HG03064 (cell line): ENCODE measurements around the gene PAPPA2.
"Not testable (repeated sequence)": the region's sequence is repeated elsewhere in the genome, so short reads cannot be mapped to it uniquely, and the experiment has no call there.

Source experiments
- ATAC-seq: cut with Tn5 transposase; IDR thresholded peaks from one replicate; pipeline ENCODE4 v1.9.1; 2021; ENCODE audit warnings: low read depth; ENCODE audit not compliant: unreplicated experiment

The PAPPA2 gene

DNA sequence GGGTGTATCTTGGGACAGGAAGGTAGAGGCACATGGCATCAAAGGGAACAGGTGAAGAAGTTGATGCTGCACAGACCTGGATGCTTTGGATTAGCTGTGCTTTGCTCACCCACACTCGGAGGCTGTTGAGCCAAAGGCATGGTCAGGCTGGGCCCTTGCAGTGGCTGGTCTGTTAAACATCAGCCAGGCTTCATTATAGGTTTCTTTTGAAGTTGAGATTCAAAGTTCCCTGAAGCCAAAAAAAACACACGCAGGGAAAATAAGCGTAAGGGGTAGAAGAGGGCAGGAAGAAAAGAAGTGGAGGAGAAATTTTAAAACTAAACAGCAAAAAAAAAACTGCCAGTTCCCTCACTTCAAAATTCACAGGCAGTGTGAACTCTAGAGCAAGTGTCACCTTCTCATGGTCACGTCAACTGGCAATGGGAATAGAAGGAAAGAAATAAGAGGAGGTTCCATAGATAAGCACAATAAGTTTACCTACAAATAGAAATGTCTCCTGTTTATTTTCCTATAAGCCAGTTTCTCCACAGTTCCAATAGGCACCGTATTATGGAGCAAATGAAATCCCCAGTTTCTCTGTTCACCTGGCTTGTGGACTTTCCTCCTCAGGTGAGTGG is 139.5 kb downstream of the PAPPA2 start:
- no peak for ATAC-seq

DNA sequence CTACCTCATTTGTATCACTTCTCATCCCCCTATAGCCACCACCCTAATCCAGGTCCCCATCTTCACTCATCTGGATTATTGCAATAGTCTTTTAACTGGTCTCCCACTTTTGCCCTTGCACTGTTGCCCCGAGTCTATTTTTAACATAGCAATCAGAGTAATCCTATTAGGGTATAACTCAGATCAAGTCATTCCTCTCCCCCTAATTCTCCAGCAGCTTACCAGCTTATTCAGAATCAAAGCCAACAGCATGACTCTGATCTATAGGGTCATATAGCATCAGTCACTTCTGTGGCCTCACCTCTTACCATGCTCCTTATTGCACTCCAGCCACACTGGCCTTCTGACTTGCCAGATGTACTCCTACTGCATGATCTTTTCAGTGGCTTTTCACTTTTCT is 140.7 kb downstream of the PAPPA2 start:
- no peak for ATAC-seq

DNA sequence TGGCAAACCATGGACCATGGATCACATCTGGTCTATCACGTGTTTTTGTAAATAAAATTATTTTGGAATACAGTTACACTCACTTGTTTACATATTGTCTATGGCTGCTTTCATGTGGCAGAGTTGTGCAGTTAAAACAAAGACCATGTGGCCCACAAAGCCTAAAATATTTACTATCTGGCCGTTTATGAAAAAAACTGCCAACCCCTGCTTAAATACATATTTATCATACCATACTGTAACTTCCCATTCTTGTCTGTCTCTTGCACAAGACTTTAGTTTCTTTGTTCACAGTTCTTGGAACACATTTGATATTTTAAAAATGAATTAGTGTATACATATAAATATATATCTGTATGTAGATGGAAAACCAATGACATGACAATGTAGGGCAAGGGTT is 141.5 kb downstream of the PAPPA2 start:
- no peak for ATAC-seq

DNA sequence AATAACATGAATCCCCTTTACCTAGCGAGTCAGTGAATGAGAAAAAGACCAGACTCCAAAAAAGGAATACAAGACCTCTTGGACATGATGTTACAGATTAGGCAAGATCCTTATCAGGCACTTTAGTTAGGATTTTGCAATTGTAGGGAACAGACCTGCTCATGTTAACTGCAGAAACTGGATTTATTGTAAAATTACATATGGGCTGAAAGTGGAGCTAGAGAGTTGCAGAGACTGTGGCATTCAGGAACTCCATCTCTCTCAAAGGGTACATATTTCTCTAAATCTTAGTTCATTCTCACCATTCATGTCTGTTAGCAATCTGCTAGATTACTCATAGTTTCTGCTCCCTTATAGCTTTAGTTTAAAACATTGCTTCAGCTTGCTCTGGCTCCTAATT is 142.2 kb downstream of the PAPPA2 start:
- no peak for ATAC-seq

DNA sequence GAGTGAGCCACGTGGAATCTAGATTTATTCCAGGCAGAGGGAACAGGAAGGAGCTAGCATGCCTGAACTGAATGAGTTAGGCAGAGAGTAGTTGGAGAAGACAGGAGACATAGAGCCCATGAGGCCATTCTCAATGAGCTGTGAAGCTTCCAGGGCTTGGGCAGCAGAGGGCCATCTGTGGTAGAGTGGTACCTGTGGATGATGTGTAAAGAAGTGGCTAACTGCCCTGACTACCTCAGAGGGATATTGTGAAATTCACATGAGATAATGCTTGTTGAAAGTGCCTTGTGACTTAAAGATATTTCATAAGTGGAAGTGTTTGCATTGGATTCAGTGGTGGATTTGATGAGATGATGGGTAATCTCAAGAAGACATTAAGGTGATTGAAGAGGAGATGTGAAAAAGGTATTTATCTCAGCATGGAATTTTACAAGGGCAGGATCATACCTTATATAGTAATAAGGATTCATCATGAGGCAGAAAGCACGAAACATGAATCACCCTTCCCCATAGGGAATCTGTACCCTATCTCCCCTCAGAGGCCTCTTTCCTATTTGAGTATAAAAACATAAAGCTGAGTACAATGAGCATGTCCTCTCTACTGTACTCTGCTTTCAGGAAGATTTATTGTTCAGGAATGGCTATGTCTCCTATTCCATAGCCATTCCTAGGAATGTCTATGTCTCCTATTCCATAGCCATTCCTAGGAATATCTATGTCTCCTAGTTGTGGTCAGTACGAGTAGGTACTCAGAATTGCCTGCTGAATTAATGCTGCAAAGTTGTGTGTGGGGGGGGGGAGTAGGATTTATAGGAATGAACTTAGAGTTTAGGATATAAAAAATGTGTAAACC is 146.8 kb downstream of the PAPPA2 start:
- no peak for ATAC-seq

DNA sequence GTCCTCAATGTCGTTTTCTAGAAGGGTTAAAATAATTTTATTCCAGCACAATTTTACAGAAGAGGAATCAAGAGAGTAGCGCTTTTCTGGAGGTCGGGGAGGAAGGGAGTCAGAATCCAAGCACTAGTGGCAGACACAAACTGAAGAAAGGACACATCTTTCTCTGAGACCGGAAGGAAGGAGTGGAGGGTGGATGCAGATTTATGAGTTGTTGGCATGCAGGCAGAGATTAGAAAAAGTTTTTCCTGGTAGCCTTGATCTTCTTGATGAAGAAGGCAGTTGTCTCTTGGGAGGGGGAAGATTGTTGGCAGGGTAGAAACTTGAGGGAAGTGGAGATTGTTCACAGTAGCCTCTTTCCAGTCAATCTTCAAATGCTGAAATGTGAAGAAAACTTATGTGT is 149.8 kb downstream of the PAPPA2 start:
- ATAC-seq, result no peak

DNA sequence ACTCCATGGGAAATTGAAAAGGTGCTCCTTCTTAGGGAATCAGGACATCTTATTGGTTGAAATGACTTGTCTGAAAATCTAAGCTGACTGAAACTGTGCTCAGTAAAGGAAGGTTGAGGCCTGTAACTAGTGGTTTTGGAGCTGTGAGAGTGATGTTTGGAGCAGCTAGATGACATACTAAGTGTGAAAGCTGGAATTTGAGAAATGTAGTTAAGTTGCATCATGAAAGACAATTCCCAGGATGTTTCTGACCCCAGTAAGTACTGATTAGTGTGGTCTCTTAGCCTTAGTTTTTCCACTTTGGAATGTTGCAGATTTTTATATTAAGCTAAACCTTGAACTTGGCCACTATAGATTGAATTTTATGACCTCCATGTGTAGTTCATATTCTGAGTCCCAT is 154.9 kb downstream of the PAPPA2 start:
- ATAC-seq, result no peak

DNA sequence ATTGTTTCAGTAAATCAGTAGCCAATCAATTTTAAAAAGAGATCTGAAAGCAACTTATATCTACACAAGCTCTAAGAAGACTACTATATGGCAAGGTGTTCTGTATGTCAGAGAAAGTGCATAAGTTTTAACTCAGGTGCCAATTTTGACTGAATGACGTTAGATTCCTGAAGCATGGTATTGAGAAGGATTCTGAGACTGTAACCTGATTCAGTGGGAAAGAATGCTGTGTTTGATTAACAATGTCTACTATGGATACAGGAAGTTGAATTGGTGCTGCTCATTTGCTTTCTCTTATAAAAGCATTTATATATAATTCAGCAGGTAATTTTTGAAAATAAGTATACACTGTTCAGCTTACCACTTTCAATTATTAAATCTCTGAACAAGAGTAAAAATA is 156.3 kb downstream of the PAPPA2 start:
- no peak for ATAC-seq

DNA sequence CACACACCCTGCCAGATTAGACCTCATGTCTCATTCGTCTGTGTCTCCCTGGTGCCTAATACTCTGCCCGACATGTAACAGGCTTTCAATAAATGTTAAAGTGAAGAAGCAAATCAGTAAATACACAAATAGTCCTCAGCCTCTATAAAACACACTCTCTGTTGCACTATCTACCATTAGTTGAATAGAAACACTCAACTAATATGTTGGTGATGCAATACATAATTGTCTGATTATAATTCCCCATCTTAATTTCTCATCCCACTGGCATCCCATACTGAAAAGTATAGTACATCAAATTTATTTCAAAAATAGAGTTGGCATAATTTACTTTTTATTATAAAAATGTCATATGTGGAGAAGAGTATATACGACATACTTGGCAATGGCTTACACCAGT is 162.4 kb downstream of the PAPPA2 start:
- ATAC-seq, result no peak

DNA sequence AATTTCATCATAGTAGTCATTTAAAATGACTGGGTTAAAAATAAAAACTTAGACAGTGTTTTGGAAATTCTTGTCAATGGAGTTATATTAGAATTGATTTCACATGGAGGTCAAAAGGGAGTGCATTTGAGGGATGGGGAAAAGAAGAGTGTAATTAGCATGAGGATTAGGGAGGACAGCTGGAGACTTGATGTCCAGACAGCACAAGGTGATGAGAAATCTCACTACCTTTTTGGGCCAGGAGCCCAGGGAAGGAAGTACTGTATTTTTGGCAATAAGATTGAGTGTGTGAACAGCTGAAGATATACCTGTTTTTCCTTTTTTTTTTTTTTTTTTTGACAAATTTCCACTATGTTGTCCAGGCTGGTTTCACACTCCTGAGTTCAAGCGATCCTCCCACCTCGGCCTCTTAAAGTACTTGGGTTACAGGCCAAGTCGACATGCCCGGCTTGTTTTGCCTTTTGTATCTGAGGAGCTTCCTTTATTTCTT is 163.6 kb downstream of the PAPPA2 start:
- no peak for ATAC-seq

DNA sequence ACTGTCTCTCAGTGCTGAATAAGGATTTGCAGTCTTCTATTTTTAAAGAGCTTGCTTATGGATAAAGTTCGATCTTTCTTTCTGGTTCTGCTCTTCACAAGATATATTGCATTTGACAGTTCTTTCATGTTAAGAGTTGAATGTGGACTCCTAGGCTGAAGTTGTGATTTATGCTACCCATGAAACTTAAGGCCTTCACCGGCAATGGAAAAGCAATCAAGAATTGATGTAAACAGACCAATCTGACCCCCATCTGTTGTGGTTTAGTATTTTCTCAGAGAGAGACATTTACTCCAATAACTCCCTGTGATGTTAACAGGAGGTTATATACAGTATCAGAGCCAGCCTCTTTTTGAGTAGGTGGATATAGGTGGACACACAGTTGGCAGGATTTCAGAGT is 165.8 kb downstream of the PAPPA2 start:
- no peak for ATAC-seq

DNA sequence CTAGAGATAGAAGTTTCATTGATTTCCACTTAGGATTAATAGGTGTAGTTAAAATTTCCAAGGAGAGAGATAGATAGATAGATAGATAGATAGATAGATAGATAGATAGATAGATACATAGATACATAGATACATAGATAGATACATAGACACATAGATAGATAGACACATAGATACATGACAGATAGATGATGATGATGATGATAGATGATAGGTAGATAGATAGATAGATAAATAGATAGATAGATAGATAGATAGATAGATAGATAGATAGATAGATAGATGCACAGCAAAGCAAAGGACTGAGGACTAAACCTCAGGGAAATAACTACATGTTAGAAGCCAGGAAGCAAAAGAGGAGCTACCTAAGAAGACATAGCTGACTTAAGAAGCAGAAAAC is 171.8 kb downstream of the PAPPA2 start:
- not testable (repeated sequence) for ATAC-seq

DNA sequence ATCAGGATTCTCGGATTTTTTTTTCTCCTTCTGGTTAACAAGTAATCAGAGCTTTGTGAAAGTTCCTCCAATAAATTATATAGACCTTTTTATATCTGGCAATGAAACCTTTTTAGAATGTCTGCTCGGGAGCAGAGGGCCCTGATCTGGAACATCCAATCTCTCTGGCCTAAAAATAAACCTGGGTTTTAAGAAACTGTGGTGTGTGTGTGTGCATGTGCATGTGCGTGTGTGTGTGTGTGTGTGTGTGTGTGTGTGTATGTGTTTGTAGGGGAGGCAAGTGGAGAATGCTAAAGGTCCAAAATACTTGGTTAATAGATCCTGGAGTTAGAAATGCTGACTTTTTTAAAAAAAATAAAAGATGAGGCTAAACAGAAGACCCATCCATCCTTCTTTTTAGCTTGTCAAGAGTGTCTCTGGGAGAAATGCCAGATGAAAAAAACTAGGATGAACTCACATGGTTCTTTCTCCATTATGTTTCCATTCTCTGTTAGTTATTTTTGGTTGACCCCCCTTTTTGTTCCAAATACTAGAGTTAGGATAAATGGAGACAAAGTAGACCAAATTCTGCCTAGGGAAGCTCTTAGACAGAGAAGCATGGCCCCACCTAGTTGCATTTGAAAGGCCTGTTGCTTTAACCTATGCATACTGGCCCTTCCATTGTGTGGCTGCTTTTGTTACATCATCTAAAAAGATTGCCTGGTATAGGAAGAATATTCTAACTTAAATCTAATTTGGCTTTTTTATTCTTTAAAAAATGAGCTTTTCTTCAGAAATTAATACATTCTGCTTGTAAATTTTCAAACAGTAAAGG is 175.9 kb downstream of the PAPPA2 start:
- ATAC-seq, result no peak

DNA sequence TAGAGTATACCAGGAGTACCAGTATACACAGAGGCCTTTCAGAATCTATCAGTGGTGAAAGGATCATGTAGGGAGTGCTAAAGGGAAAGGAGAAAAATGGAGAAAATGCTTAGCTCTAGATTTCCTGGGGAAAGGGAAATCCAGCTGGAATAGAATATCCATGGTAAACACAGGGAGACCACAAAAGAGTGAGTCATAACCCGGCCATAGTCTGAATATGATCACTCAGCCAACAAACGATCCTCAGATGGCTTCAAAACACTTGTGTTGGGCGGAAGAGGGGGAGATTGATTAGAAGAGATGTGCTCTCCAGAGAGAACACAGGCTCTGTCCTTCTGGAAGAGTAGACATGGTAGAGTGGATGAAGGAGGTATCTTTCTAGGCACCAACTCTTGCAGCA is 180.6 kb downstream of the PAPPA2 start:
- ATAC-seq, result no peak

DNA sequence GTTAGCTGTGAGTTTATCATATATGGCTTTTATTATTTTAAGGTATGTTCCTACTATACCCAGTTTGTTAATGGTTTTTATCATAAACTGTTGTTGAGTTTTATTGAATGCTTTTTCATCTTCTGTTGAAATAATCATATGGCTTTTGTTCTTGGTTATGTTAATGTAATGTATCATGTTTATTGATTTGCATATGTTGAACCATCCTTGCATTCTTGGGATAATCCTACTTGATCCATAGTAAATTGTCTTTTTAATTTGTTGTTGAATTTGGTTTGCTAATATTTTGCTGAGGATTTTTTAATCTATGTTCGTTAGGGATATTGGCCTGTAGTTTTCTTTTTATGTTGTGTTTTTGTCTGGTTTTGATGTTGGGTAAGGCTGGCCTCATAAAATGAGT is 185.6 kb downstream of the PAPPA2 start:
- ATAC-seq, result no peak

DNA sequence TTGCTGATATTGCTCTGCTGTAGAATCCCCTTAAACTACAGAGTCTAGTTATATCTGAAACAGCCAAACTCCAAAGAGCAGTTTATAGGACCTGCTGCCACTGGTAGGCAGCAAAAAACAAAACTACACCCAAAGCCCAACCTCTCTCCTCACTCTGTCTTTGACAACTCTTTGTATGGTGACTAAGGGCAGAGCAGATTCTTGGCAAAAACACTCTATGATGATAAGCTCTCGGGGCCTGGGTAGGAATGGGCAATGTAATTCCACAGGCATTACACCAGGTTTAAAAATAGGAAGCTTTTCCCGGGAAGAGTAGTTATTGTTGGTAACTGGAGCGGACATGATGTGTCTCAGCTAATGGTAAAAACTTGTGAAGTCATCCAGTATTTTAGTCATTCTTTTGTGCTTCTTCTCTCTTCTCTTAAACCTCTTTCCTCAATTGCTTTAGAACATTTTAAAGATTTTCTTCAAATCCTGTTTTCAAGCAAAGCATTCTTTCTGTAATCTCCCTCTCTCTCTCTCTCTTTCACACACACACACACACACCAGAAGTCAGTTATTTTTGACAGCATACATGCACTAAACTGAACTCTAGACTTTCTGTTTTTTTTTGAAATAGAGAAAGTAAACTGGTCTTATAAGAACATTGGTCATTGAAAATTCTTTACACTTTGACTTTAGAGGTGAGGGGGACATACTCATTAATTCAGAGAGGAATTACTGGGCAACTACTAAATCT is 193.5 kb downstream of the PAPPA2 start:
- ATAC-seq, result no peak

DNA sequence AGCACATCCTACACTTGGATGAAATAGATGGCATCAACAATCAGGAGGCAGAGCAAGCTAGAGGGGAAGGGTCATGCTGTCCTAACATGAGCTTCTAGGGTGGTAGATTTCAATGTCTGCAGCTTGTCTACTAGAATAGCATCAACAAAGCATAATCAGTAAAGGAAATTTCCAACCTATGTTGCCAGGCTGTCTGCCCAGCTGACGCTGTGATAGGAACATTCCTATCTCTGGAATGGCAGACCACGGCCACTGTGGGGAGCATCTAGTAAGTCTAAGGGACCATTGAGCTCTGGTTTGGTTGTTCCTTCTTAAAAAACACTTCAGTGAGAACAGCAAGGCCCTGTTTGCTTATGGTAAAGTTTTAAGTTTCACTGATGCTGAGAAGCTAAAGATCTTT is 206.8 kb downstream of the PAPPA2 start:
- no peak for ATAC-seq

DNA sequence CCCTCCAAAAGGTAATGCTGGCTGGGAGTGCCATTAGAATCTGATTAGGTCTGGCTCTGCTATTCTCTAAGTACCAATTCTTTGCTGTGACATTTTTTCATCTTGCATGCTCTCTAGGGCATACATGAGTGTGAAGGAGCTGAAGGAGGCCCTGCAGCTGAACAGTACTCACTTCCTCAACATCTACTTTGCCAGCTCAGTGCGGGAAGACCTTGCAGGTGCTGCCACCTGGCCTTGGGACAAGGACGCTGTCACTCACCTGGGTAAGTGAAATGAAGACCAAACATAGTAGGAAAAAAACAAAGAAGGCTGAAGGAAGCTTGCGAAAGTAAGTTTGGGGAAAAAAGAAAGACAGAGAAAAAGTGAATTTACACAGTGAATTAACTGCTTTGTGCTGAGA is 207.9 kb downstream of the PAPPA2 start:
- no peak for ATAC-seq

DNA sequence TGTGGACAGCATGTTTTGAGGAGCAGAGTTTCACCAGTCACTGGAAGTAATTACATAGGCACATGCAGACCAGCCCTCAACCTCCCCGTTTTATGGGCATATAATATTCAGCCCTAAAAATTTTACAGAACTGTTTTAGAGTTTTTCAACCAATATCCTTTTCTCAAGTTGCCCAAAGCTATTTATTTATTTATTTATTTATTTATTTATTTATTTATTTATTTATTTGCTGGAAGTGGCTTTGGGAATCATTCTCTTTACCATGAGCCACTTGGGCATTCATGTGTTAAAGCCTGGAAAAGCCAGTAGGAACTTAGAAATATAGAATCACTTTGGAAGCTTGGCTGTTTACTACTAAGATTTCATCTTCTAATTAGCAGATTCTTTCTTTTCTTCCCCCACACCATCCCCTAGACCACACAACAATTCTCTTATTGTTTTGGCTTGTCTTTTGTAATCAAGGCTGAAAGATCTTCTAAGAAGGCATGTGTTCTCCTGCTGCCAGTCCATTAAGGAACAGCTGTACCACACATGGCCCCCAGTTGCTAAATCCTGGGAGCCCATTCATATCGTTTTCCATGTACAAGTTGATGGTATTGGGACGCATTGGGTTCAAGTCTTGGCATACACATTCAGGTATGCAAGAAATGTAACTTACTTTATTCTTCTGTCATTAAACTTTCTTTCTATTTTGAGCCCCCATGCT is 220.0 kb downstream of the PAPPA2 start:
- no peak for ATAC-seq
